HG03060 (cell line): ENCODE data around the gene NXN.
"Not testable (repeated sequence)": the region's sequence is repeated elsewhere in the genome, so short reads cannot be mapped to it uniquely, and the experiment has no call there.

Source experiments
- ATAC-seq: cut with Tn5 transposase; IDR thresholded peaks from one replicate; pipeline ENCODE4 v1.9.1; 2021; ENCODE audit warnings: low read depth, moderate number of reproducible peaks; ENCODE audit not compliant: unreplicated experiment

NXN gene

GRCh38 chr17:957856-958421, 21.6 kb downstream of the NXN start:
- ATAC-seq: no peak

- no peak for ATAC-seq
Measured at GRCh38 chr17:956905-957304, 22.7 kb downstream of the NXN start.

GRCh38 chr17:954431-955164, 25.0 kb downstream of the NXN start:
- no peak for ATAC-seq

- no peak for ATAC-seq
Measured at GRCh38 chr17:953767-954166, 25.8 kb downstream of the NXN start.

- not testable (repeated sequence) for ATAC-seq
Measured at GRCh38 chr17:952592-952991, 27.0 kb downstream of the NXN start.

GRCh38 chr17:951325-952132, 28.0 kb downstream of the NXN start:
- no peak for ATAC-seq

GRCh38 chr17:949623-950303, 29.8 kb downstream of the NXN start:
- no peak for ATAC-seq

GRCh38 chr17:948284-948852, 31.2 kb downstream of the NXN start:
- ATAC-seq: no peak

GRCh38 chr17:946510-947236, 32.9 kb downstream of the NXN start:
- no peak for ATAC-seq

- ATAC-seq: no peak
Measured at GRCh38 chr17:945672-946071, 33.9 kb downstream of the NXN start.

- ATAC-seq: no peak
Measured at GRCh38 chr17:944266-944826, 35.2 kb downstream of the NXN start.

GRCh38 chr17:935485-935884, 44.1 kb downstream of the NXN start:
- no peak for ATAC-seq

- no peak for ATAC-seq
Measured at GRCh38 chr17:933312-934073, 46.1 kb downstream of the NXN start.

- ATAC-seq: no peak
Measured at GRCh38 chr17:930258-930657, 49.3 kb downstream of the NXN start.

GRCh38 chr17:929586-929985, 50.0 kb downstream of the NXN start:
- ATAC-seq: no peak

GRCh38 chr17:927611-928461, 51.7 kb downstream of the NXN start:
- ATAC-seq: no peak

GRCh38 chr17:925817-926216, 53.8 kb downstream of the NXN start:
- no peak for ATAC-seq
